ENCODE measurements around the gene MAN2B1.

- TF ChIP-seq, protein P1, sequence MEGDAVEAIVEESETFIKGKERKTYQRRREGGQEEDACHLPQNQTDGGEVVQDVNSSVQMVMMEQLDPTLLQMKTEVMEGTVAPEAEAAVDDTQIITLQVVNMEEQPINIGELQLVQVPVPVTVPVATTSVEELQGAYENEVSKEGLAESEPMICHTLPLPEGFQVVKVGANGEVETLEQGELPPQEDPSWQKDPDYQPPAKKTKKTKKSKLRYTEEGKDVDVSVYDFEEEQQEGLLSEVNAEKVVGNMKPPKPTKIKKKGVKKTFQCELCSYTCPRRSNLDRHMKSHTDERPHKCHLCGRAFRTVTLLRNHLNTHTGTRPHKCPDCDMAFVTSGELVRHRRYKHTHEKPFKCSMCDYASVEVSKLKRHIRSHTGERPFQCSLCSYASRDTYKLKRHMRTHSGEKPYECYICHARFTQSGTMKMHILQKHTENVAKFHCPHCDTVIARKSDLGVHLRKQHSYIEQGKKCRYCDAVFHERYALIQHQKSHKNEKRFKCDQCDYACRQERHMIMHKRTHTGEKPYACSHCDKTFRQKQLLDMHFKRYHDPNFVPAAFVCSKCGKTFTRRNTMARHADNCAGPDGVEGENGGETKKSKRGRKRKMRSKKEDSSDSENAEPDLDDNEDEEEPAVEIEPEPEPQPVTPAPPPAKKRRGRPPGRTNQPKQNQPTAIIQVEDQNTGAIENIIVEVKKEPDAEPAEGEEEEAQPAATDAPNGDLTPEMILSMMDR (IDR thresholded peaks at IDR 0.05; ENCODE audit: low read depth, low read length, poor library complexity, severe bottlenecking): no peak
- TF ChIP-seq EZH2phosphoT487 (IDR thresholded peaks at IDR 0.05; ENCODE audit: borderline replicate concordance, low read length): no peak
Observed at GRCh38 chr19:12703046-12703445, 36.5 kb upstream of the MAN2B1 start.

Data from DOHH2 (cell line).